ENCODE results near the gene TMEM119.

The TMEM119 gene

GRCh38 chr12:108565976-108566375 is 31.9 kb downstream of the TMEM119 start:
- no peak overlapping the region for H3K4me3 ChIP-seq (ENCODE audit: low read depth, low read length)
- no peak for DNase-seq (ENCODE audit: low read depth)
- no peak for TF ChIP-seq CTCF (IDR thresholded peaks at IDR 0.05; ENCODE audit: low read depth, low read length, missing control alignments)
- in situ Hi-C loops (cut with HindIII; ENCODE audit: low sequenced_read_pairs), result no loop called here

- no peak for DNase-seq (ENCODE audit: low read depth)
- in situ Hi-C loops (cut with HindIII; ENCODE audit: low sequenced_read_pairs), result no loop called here
- TF ChIP-seq CTCF (IDR thresholded peaks at IDR 0.05; ENCODE audit: low read depth, low read length, missing control alignments), result no peak
- H3K4me3 ChIP-seq (ENCODE audit: low read depth, low read length), result no peak overlapping the region
These were observed 32.7 kb downstream of the TMEM119 start for GRCh38 chr12:108565146-108565545.

- no peak for TF ChIP-seq CTCF (IDR thresholded peaks at IDR 0.05; ENCODE audit: low read depth, low read length, missing control alignments)
- no peak overlapping the region for H3K4me3 ChIP-seq (ENCODE audit: low read depth, low read length)
- in situ Hi-C loops (cut with HindIII; ENCODE audit: low sequenced_read_pairs), result loop anchor here (5.0 kb wide), 3 partner anchors 68 to 268 kb away; partner anchors contain the start of gene SELPLG
- DNase-seq (ENCODE audit: low read depth), result no peak
These were observed 33.2 kb downstream of the TMEM119 start for GRCh38 chr12:108564724-108565123.

- DNase-seq (ENCODE audit: low read depth), result no peak
- peak overlapping the region; percentile 100 for H3K4me3 ChIP-seq (ENCODE audit: low read depth, low read length)
- in situ Hi-C loops (cut with HindIII; ENCODE audit: low sequenced_read_pairs), result loop anchor here (5.0 kb wide), 3 partner anchors 69 to 269 kb away; partner anchors contain the start of gene SELPLG
- TF ChIP-seq CTCF (IDR thresholded peaks at IDR 0.05; ENCODE audit: low read depth, low read length, missing control alignments), result no peak
These were observed 34.1 kb downstream of the TMEM119 start for GRCh38 chr12:108563804-108564151.

GRCh38 chr12:108563136-108563803 is 34.6 kb downstream of the TMEM119 start:
- H3K4me3 ChIP-seq (ENCODE audit: low read depth, low read length), result peak overlapping the region; percentile 100
- peak; percentile 96 for TF ChIP-seq CTCF (IDR thresholded peaks at IDR 0.05; ENCODE audit: low read depth, low read length, missing control alignments)
- DNase-seq (ENCODE audit: low read depth), result peak; percentile 73
- in situ Hi-C loops (cut with HindIII; ENCODE audit: low sequenced_read_pairs), result loop anchor here (5.0 kb wide), 3 partner anchors 69 to 269 kb away; partner anchors contain the start of gene SELPLG

- peak; percentile 92 for DNase-seq (ENCODE audit: low read depth)
- no peak for TF ChIP-seq CTCF (IDR thresholded peaks at IDR 0.05; ENCODE audit: low read depth, low read length, missing control alignments)
- in situ Hi-C loops (cut with HindIII; ENCODE audit: low sequenced_read_pairs), result loop anchor here (5.0 kb wide), 3 partner anchors 70 to 270 kb away; partner anchors contain the start of gene SELPLG
- H3K4me3 ChIP-seq (ENCODE audit: low read depth, low read length), result peak within 1 kb of the TSS; percentile 100
These were observed 35.3 kb downstream of the TMEM119 start, which contains the start of gene ISCU for GRCh38 chr12:108562348-108563135. Gene ISCU, plus strand, starts transcription at chr12:108562596. Its CDS starts 27 bp downstream, at chr12:108562623.
